IMR-90 (cell line): ENCODE results near the gene ABCB1.

ENCODE experiments used
- BHLHE40 ChIP-seq: fragments of 150-350 bp; IDR thresholded peaks from 2 replicates; pipeline ENCODE4 v1.6.1; 2016; ENCODE audit warnings: mild to moderate bottlenecking, low read depth, low read length
- CEBPB ChIP-seq: IDR thresholded peaks from 2 replicates; pipeline ENCODE4 v1.6.1; 2012; ENCODE audit warnings: low read depth, low read length, improper control_type of control experiment
- ELK1 ChIP-seq: fragments of 150-350 bp; IDR thresholded peaks from 2 replicates; pipeline ENCODE4 v1.6.1; 2016; ENCODE audit warnings: low read depth, mild to moderate bottlenecking, low read length, moderate library complexity, borderline replicate concordance
- FOS ChIP-seq: fragments of 150-350 bp; IDR thresholded peaks from 2 replicates; pipeline ENCODE4 v1.6.1; 2016; ENCODE audit warnings: low read depth, low read length
- MAFK ChIP-seq: IDR thresholded peaks from 2 replicates; pipeline ENCODE4 v1.6.1; 2012; ENCODE audit warnings: low read depth, low read length, improper control_type of control experiment
- MXI1 ChIP-seq: IDR thresholded peaks from 2 replicates; pipeline ENCODE4 v1.6.1; 2012; ENCODE audit warnings: low read depth, mild to moderate bottlenecking, low read length, moderate library complexity, borderline replicate concordance
- POLR2A ChIP-seq: IDR thresholded peaks from 2 replicates; pipeline ENCODE4 v1.6.1; 2012; ENCODE audit warnings: mild to moderate bottlenecking, low read depth, low read length
- RAD21 ChIP-seq: IDR thresholded peaks from 2 replicates; pipeline ENCODE4 v1.6.1; 2012; ENCODE audit warnings: low read length, improper control_type of control experiment
- RFX5 ChIP-seq: IDR thresholded peaks from 2 replicates; pipeline ENCODE4 v1.8.0; 2012; ENCODE audit warnings: low read depth, mild to moderate bottlenecking, low read length, moderate library complexity
- SMC3 ChIP-seq: fragments of 150-350 bp; IDR thresholded peaks from 2 replicates; pipeline ENCODE4 v1.6.1; 2016; ENCODE audit warnings: low read depth, mild to moderate bottlenecking, antibody characterized with exemption, low read length, moderate library complexity
- TF ChIP-seq, protein P1 (sequence below): conservative IDR thresholded peaks from 2 replicates; pipeline ENCODE4 v1.5.1; 2012; ENCODE audit warnings: mild to moderate bottlenecking, low read depth, low read length, improper control_type of control experiment

DNA sequence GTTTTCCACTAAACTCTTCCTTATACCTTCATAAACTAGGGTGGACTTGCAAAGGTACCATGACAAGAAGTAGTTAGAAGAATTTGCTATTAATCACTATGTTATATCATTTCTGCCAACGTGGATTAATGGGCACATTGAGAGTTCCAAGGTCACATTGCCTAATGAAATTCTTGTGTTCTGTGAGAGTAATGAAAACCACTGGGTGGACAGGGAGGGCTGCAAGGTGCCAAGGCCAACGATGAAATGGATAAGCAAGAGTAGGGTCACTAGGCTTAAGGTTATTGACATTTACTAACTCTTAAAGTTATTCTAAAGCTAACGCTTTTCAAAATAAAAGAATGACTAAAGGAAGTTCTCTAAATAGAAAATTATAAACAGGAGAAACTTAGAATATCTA lies 118.6 kb downstream of the ABCB1 start:
- TF ChIP-seq, protein P1, sequence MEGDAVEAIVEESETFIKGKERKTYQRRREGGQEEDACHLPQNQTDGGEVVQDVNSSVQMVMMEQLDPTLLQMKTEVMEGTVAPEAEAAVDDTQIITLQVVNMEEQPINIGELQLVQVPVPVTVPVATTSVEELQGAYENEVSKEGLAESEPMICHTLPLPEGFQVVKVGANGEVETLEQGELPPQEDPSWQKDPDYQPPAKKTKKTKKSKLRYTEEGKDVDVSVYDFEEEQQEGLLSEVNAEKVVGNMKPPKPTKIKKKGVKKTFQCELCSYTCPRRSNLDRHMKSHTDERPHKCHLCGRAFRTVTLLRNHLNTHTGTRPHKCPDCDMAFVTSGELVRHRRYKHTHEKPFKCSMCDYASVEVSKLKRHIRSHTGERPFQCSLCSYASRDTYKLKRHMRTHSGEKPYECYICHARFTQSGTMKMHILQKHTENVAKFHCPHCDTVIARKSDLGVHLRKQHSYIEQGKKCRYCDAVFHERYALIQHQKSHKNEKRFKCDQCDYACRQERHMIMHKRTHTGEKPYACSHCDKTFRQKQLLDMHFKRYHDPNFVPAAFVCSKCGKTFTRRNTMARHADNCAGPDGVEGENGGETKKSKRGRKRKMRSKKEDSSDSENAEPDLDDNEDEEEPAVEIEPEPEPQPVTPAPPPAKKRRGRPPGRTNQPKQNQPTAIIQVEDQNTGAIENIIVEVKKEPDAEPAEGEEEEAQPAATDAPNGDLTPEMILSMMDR, result no peak
- TF ChIP-seq RFX5 (no peak), ELK1 (no peak), RAD21 (no peak), FOS (no peak), POLR2A (no peak), BHLHE40 (no peak), MAFK (no peak), SMC3 (no peak), MXI1 (no peak), CEBPB (no peak)
